Suprapubic skin (tissue), 4 donors: ENCODE results near the gene SLC34A3. TPM values are rescaled to one million over a fixed set of nuclear protein-coding genes. Genes with fewer than 3 reads are reported as not detected.

ENCODE experiments used
- DNase-seq, 2 donors: peaks; one replicate each; pipeline ENCODE4 v3.0.0-alpha.2; 2019; ENCODE audit warnings: low spot score in 2 of 2
- H3K27ac ChIP-seq: fragments of 200-600 bp; sonication (generic); one replicate; pipeline ENCODE4 v1.5.1; 2019
- H3K27me3 ChIP-seq: fragments of 200-600 bp; sonication (generic); one replicate; pipeline ENCODE4 v1.5.1; 2019
- H3K36me3 ChIP-seq: fragments of 200-600 bp; sonication (generic); one replicate; pipeline ENCODE4 v1.5.1; 2019
- H3K4me1 ChIP-seq: fragments of 200-600 bp; sonication (generic); one replicate; pipeline ENCODE4 v1.5.1; 2019
- H3K4me3 ChIP-seq: fragments of 200-600 bp; sonication (generic); one replicate; pipeline ENCODE4 v1.5.1; 2019; ENCODE audit warnings: mild to moderate bottlenecking
- H3K9me3 ChIP-seq: fragments of 200-600 bp; sonication (generic); one replicate; pipeline ENCODE4 v1.5.1; 2019
- CTCF ChIP-seq, 2 donors: fragments of 200-600 bp in 1 of 2; fragments of 450-650 bp in 1 of 2; sonication (generic) in 1 of 2; IDR thresholded peaks; one replicate each; pipeline ENCODE4 v1.5.1; 2016 to 2019; ENCODE audit warnings: antibody characterized with exemption in 2 of 2, mild to moderate bottlenecking in 1 of 2, moderate library complexity in 1 of 2
- EP300 ChIP-seq: sonication (generic); formaldehyde crosslinking; IDR thresholded peaks from one replicate; pipeline ENCODE4 v1.6.1; 2017; ENCODE audit warnings: antibody characterized with exemption
- POLR2A ChIP-seq, 2 donors: fragments of 450-650 bp; IDR thresholded peaks; one replicate each; pipeline ENCODE4 v1.6.1; 2017; ENCODE audit warnings: antibody characterized with exemption in 2 of 2, mild to moderate bottlenecking in 2 of 2, moderate library complexity in 2 of 2
- POLR2AphosphoS5 ChIP-seq, 3 donors: sonication (generic); formaldehyde crosslinking; IDR thresholded peaks; one replicate each; pipeline ENCODE4 v1.6.1; 2017; ENCODE audit warnings: antibody characterized with exemption in 3 of 3
- WGBS: methylation state at CpG from one replicate; pipeline ENCODE4 v1.1.5; 2018; 5-methylcytosine and 5-hydroxymethylcytosine counted together
- total RNA-seq, 4 donors: library from RNA; depleted of rRNA; stranded (reverse); fragments of >200 nt; gene quantifications; one replicate each; pipeline ENCODE4 v1.1.0, GENCODE V29; 2016

The SLC34A3 gene
- total RNA-seq, 4 donors from 2014 or later: 0.34 TPM; not detected in 3

- Histone ChIP-seq H3K9me3 (no peaks in the 10 kb centered on the region), H3K27ac (peak overlapping the region; percentile 97), H3K4me1 (peaks cover 51% of the 10 kb centered on the region), H3K27me3 (no peaks in the 10 kb centered on the region), H3K36me3 (peaks cover 43% of the 10 kb centered on the region), H3K4me3 (peak overlapping the region; percentile 94)
- TF ChIP-seq POLR2A (IDR thresholded peaks at IDR 0.05) (no peak), CTCF (IDR thresholded peaks at IDR 0.05) (no peak), EP300 (no peak), POLR2AphosphoS5 (IDR thresholded peaks at IDR 0.05) (peak in 1 of 3 donors; percentile 4)
- WGBS: 44% methylated on average over 6 of the region's 23 CpGs
- DNase-seq: no peak
Observed at GRCh38 chr9:137189297-137190295, 41.1 kb upstream of the SLC34A3 start.

GRCh38 chr9:137190315-137190856, 40.3 kb upstream of the SLC34A3 start:
- Histone ChIP-seq H3K27ac (peak overlapping the region; percentile 97), H3K36me3 (peaks cover 35% of the 10 kb centered on the region), H3K4me1 (peaks cover 59% of the 10 kb centered on the region), H3K9me3 (no peaks in the 10 kb centered on the region), H3K27me3 (no peaks in the 10 kb centered on the region), H3K4me3 (peak overlapping the region; percentile 94)
- DNase-seq: no peak
- no peak for TF ChIP-seq CTCF (IDR thresholded peaks at IDR 0.05)
- no peak for TF ChIP-seq POLR2AphosphoS5 (IDR thresholded peaks at IDR 0.05)
- WGBS: 76% methylated on average over 4 of the region's 9 CpGs

GRCh38 chr9:137191245-137191644, 39.5 kb upstream of the SLC34A3 start:
- no peak overlapping the region for H3K4me3 ChIP-seq
- H3K4me1 ChIP-seq: peaks cover 62% of the 10 kb centered on the region
- TF ChIP-seq POLR2A (IDR thresholded peaks at IDR 0.05) (no peak), EP300 (no peak), POLR2AphosphoS5 (IDR thresholded peaks at IDR 0.05) (no peak), CTCF (IDR thresholded peaks at IDR 0.05) (no peak)
- DNase-seq: no peak
- H3K36me3 ChIP-seq: peaks cover 26% of the 10 kb centered on the region
- H3K27ac ChIP-seq: no peak overlapping the region
- H3K27me3 ChIP-seq: no peaks in the 10 kb centered on the region
- H3K9me3 ChIP-seq: no peaks in the 10 kb centered on the region
- no CpG with 5 or more reads among the region's 3 CpGs for WGBS

GRCh38 chr9:137191691-137192447, 38.8 kb upstream of the SLC34A3 start:
- WGBS: 93% methylated on average over 11 of the region's 22 CpGs
- DNase-seq: no peak
- Histone ChIP-seq H3K27ac (no peak overlapping the region), H3K9me3 (no peaks in the 10 kb centered on the region), H3K36me3 (peaks cover 26% of the 10 kb centered on the region), H3K4me3 (no peak overlapping the region), H3K4me1 (peaks cover 55% of the 10 kb centered on the region), H3K27me3 (no peaks in the 10 kb centered on the region)
- TF ChIP-seq POLR2A (IDR thresholded peaks at IDR 0.05) (no peak), CTCF (IDR thresholded peaks at IDR 0.05) (no peak), POLR2AphosphoS5 (IDR thresholded peaks at IDR 0.05) (no peak), EP300 (no peak)

- WGBS: 72% methylated on average over 3 of the region's 10 CpGs
- Histone ChIP-seq H3K4me3 (no peak overlapping the region), H3K27ac (no peak overlapping the region), H3K4me1 (peaks cover 52% of the 10 kb centered on the region), H3K36me3 (peaks cover 26% of the 10 kb centered on the region), H3K9me3 (no peaks in the 10 kb centered on the region), H3K27me3 (no peaks in the 10 kb centered on the region)
- DNase-seq: no peak
- TF ChIP-seq EP300: no peak
- no peak for TF ChIP-seq CTCF (IDR thresholded peaks at IDR 0.05)
- TF ChIP-seq POLR2AphosphoS5 (IDR thresholded peaks at IDR 0.05): no peak
- no peak for TF ChIP-seq POLR2A (IDR thresholded peaks at IDR 0.05)
Observed at GRCh38 chr9:137192448-137192780, 38.3 kb upstream of the SLC34A3 start.
